GM20000 (cell line): ENCODE measurements around the gene GSC.
"Not testable (repeated sequence)": the region's sequence is repeated elsewhere in the genome, so short reads cannot be mapped to it uniquely, and the experiment has no call there.

Experiments used
- DNase-seq: peaks from one replicate; pipeline ENCODE4 v3.0.0; 2012; ENCODE audit warnings: low spot score
- CTCF ChIP-seq: IDR thresholded peaks from 2 replicates; pipeline ENCODE4 v1.5.1; 2012; ENCODE audit warnings: mild to moderate bottlenecking, control low read depth; ENCODE audit errors: extremely low read depth, missing control alignments

Gene GSC

GRCh38 chr14:94728950-94729349, 41.0 kb downstream of the GSC start:
- TF ChIP-seq CTCF: no peak
- no peak for DNase-seq

- not testable (repeated sequence) for DNase-seq
Measured at GRCh38 chr14:94728440-94728839, 41.5 kb downstream of the GSC start.

- not testable (repeated sequence) for DNase-seq
Measured at GRCh38 chr14:94726649-94727048, 43.3 kb downstream of the GSC start.

- TF ChIP-seq CTCF: no peak
- no peak for DNase-seq
Measured at GRCh38 chr14:94724993-94725392, 44.9 kb downstream of the GSC start.

GRCh38 chr14:94722397-94722796, 47.5 kb downstream of the GSC start:
- no peak for TF ChIP-seq CTCF
- DNase-seq: no peak
